HG03097 (cell line): Measurements from ENCODE around the gene ANKRD11.
"Not testable (repeated sequence)": the region's sequence is repeated elsewhere in the genome, so short reads cannot be mapped to it uniquely, and the experiment has no call there.

Experiments used
- ATAC-seq: cut with Tn5 transposase; IDR thresholded peaks from one replicate; pipeline ENCODE4 v1.9.1; 2021; ENCODE audit not compliant: unreplicated experiment, low FRiP score

ANKRD11 gene

DNA sequence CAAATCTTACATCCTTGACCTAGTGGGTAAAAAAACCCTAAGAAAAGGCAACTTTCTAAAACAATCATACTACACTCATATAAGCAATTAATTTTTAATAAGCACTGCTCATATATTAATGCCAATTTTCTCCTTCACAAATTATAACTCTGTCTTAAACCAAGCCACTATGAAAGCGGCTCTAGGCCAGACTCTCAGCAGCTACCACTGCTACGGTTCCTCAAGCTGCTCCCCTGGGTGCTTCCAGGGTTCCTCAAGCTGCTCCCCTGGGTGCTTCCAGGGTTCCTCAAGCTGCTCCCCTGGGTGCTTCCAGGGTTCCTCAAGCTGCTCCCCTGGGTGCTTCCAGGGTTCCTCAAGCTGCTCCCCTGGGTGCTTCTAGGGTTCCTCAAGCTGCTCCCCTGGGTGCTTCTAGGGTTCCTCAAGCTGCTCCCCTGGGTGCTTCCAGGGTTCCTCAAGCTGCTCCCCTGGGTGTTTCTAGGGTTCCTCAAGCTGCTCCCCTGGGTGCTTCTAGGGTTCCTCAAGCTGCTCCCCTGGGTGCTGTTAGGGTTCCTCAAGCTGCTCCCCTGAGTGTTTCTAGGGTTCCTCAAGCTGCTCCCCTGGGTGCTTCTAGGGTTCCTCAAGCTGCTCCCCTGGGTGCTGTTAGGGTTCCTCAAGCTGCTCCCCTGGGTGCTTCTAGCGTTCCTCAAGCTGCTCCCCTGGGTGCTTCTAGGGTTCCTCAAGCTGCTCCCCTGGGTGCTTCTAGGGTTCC is 35.8 kb downstream of the ANKRD11 start:
- not testable (repeated sequence) for ATAC-seq

DNA sequence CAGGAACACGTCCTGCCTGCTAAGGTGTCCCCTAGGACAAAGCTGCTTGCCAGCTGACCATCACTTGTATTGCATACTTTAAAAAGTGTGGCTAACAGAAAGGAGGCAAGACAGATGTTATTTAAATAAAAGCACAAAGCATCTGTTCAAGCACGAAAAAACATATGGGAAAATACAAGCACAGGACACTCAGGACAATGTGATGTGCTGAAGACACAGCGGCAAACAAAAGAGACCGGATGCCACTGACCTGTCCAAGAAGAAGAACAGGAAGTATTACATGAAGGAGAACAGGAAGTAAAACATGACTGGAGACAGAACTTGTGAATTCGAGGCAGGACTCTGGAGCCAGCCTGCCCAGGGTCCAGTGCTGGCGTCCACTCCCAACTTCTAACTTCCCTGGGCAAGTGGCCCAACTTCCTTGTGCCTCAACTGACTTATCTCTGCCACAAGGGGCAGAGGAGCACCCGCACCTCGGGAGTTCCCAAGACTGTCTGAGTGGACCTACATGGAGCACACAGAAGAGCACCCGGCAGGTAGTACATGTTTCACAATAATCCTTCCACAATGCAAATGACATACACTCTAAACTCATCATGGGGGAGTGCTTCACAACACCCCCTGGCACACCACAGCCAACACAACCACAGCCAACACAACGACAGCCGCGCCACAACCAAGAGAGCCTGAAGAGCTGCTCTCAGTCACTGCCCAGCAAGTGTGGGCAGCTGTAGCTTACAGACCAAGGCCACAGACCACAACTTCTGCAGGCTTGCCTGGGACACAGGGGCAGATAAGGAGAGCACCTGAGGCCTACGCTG is 36.6 kb downstream of the ANKRD11 start:
- no peak for ATAC-seq

DNA sequence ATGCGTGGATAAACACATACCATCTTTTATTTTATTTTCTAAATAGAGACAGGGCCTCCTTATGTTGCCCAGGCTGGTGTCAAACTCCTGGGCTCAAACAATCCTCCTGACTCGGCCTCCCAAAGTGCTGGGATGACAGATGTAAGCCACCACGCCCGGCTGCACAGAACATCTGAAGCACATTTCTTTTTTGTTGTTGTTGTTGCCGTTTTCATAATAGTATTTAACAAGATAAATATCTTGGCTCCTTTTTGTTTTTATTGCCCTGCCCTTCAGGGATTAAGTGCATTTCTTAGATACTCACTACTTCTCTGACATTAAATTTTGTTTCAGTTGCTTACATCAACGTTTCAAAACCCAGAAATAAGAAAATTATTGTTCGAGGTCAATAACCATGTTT is 37.4 kb downstream of the ANKRD11 start:
- ATAC-seq: no peak

DNA sequence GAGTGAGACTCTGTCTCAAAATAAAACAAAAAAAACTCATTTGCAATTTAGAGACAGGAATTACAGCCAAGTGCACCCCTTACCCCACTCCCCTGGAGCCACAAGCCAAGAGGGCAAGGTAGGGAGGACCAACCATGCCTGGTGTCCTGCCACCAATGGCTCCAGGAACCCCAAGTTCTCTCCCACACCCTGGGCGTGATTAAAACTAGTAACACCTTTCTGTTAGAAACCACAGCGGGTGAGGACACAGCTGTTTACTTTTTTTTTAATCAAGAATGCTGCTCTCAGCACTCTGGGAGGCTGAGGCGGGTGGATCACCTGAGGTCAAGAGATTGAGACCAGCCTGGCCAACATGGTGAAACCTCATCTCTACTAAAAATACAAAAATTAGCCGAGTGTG is 38.1 kb downstream of the ANKRD11 start:
- ATAC-seq: no peak

GRCh38 chr16:89450537-89450936 is 39.8 kb downstream of the ANKRD11 start:
- no peak for ATAC-seq

DNA sequence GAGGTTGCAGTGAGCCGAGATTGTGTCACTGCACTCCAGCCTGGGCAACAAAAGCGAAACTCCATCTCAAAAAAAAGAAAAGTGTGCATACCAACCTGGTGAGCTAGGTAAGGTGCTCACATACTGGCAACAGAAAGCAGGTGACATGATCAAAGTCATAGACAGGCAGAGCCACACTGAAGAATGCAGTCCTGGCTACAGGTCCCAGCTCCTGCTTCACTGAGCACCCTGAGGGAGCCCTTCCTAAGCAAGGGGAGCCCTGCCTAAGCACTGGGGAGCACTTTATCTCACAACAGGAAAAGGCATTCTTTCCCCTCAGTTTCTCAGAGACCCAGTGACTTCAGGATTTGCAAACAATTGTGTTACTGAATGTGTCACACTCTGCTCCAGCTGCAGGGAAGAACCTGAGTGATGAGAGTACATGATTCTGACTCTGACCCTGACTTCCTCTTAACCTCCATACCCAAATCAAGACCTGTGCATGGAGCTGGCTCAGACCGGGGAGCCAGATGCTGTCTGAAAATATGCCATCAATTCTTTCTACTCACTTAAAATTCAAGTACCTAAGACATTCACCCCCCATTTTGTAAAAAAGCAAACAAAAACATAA is 40.5 kb downstream of the ANKRD11 start:
- ATAC-seq: no peak

DNA sequence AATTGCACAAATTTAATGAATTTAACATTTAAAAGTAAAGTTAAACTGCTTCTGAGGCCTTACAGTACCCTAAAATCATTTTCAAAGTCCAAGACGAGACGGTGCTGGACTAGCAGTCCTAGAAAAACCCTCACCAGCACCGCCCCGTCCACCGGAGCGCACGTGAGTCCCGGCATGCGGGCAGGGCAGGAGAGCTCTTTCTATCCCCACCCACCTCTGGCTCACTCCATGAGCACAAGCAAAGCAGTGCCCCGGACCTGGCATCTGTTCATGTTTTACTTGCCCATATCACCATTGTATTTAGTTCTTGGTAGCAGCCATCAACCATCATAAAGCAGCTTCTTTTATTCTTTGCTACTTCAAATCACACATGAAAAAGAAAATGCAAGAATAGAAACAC is 41.7 kb downstream of the ANKRD11 start:
- ATAC-seq: no peak

DNA sequence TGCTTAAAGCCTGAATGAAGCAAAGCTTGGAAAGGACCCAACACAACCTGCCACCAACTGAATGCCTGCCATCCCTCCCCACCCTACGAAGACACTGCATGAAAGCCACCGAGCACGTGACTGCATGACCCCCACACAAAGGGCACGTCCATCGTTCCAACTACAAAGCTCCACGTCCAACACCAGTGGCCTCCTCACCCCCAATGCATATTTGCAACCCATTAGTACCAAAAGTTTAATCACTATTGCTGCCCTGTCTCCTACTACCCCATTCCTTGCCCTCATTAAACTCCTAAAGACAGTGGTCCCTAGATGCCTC is 43.4 kb downstream of the ANKRD11 start:
- no peak for ATAC-seq

GRCh38 chr16:89446136-89446974 is 44.0 kb downstream of the ANKRD11 start:
- ATAC-seq: no peak

DNA sequence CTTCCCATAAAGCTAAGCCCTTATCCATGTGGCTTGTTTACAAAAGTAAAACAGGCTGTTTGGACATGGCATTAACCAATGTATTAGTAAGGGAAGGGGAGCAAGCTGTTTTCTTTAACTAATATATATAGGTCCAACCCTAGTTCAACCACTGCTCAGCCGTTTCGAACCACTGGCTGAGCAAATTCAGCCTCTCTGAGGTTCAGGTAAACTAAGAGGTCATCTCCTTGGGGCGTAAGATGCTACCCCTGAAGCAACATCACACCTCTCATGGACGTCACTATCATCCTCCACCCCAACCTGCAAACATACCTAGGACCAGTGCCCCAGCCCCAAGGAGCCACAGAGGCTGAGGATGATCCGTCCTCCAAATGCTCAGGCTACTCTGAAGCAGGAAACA is 45.2 kb downstream of the ANKRD11 start:
- ATAC-seq: no peak

- no peak for ATAC-seq
These were observed 45.6 kb downstream of the ANKRD11 start for GRCh38 chr16:89444728-89445127.

- no peak for ATAC-seq
These were observed 46.1 kb downstream of the ANKRD11 start for GRCh38 chr16:89444151-89444723.

DNA sequence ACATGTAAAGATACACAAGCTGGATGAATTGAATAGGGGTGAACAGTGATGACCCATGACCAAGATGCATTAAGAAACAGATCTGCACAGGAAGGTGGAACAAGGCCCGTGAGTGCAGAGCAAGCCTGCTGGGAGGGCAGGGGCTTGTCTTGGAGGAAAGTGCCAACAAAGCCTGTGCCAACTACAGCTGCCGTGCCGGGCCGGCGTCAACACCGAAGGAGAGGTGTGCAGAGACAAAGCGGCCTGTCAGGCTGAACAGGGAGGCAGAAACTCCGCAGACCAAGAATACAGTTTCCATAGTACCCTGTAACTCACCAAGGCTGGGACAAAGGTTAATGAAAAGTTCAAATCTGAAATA is 46.7 kb downstream of the ANKRD11 start:
- ATAC-seq: no peak

- ATAC-seq: no peak
These were observed 47.2 kb downstream of the ANKRD11 start for GRCh38 chr16:89442990-89443726.

DNA sequence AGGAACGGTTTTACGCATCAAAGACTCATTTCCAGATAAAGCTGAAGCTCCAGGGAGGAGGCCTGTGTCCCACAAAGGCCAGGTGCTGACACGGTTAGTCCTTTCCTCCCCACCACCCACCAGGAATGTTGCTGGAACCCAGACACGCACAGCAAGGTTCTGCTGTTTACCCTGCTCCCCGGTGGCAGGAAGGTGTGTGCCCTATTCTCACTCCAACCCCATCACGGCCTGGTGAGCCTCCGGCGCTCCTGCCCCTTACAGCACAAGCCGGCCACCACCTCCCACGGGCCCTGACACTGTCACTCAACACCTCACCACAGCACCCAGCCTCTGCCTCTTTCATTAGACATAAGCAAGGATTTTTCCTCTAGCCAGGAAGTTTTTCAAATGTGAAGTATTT is 47.8 kb downstream of the ANKRD11 start:
- ATAC-seq: no peak

DNA sequence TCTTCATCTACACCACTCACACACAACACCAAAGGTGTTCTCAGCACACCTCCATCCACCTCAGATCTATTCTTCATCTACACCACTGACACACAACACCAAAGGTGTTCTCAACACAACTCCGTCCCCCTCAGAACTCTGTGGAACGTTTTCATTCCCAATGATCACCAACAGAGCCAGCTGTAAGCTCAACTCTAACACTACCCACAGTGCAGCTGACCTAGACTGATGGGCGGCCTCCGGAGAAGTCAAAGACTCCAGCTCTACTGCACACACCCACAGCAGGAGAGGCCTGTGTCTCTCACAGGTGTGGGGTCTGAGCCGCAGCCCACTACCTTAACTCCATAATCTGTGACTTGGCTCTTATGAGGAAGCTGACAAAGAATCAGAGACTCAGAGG is 50.7 kb downstream of the ANKRD11 start:
- ATAC-seq: no peak

DNA sequence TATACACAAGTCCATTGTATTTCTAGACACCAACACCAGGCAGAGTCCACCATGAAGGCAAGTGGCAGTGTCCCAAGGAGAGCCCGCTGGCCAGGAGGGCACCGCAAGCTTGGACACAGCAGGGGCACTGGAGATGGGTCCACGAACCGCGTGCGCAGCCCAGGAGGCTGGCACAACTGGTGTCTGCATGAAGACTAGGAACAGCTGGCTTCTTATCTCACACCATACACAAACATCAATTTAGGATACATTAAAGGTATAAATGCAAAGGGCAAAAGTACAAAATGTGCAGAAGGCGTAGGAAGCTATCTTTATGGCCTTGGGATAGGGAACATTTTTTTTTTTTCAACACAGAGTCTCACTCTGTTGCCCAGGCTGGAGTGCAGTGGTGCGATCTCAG is 52.4 kb downstream of the ANKRD11 start:
- ATAC-seq: no peak

- ATAC-seq: no peak
These were observed 52.9 kb downstream of the ANKRD11 start for GRCh38 chr16:89437251-89437987.

DNA sequence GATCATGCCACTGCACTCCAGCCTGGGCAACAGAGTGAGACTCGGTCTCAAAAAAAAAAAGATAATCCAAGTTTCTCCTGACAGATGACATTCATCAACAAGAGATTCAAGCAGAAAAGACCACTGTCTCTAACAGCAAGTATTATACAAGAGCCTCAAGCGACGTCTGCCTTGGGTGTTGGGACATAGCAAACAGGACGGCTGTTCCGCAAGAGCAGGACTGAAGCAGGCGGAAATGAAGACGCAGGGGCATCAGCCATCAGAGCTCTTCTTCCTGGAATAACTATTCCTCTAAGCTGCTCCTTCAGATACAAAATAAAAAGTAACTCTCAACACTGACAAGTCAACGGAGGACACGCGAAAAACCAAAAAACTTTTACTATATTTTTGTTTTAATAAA is 54.0 kb downstream of the ANKRD11 start:
- ATAC-seq: no peak
